Endothelial cell of umbilical vein (primary cell): ENCODE measurements around the gene C1QBP. TPM values are rescaled to one million over a fixed set of nuclear protein-coding genes. Genes with fewer than 3 reads are reported as not detected.
A peak's percentile ranks its signal among the peaks of the same experiment; 100 is the strongest.

Experiments
- BruUV-seq: library from RNA; stranded (reverse); fragments of 400-500 nt; replicated peaks from 2 replicates; lab custom pipeline; 2021; lab: Mats Ljungman, UMichigan
- CTCF ChIA-PET: fragments of 300-600, 350-600 bp; sonication (Branson Sonifier 250); formaldehyde crosslinking; loops from one replicate; lab custom pipeline; 2021; ENCODE audit warnings: antibody characterized with exemption, inconsistent platforms; lab: Charles Lee
- POLR2A ChIA-PET: fragments of 300-600, 350-600 bp; sonication (Branson Sonifier 250); formaldehyde crosslinking; loops from one replicate; lab custom pipeline; 2021; ENCODE audit warnings: antibody characterized with exemption, inconsistent platforms; lab: Charles Lee
- DNase-seq: peaks from one replicate; pipeline ENCODE4 v3.0.0-alpha.2; 2011; ENCODE audit warnings: low read depth, low spot score
- FAIRE-seq: peaks from 2 replicates; lab custom pipeline; 2011; peaks lifted over from hg19 to GRCh38; lab: Jason Lieb, UNC
- H2AFZ ChIP-seq: 2 replicates; pipeline ENCODE4 v1.6.0; 2012; ENCODE audit warnings: low read depth, low read length, control low read depth, inconsistent platforms
- H3K27ac ChIP-seq: 2 replicates; pipeline ENCODE4 v1.5.1; 2011; ENCODE audit warnings: low read depth, mild to moderate bottlenecking, control low read depth, low read length, moderate library complexity; ENCODE audit not compliant: insufficient read depth
- H3K27me3 ChIP-seq, 2 experiments: 2 replicates each; pipeline versions ENCODE4 v1.6.0 to v1.6.1; 2011; ENCODE audit warnings: low read length in 2 of 2, mixed read lengths in 1 of 2; ENCODE audit not compliant: control insufficient read depth in 2 of 2, insufficient read depth in 2 of 2
- H3K36me3 ChIP-seq, 2 experiments: 2 replicates in 1 of 2; 3 replicates in 1 of 2; pipeline ENCODE4 v1.5.1; 2011; ENCODE audit warnings: low read length in 2 of 2, mild to moderate bottlenecking in 1 of 2, moderate library complexity in 1 of 2; ENCODE audit not compliant: control insufficient read depth in 2 of 2, insufficient read depth in 2 of 2; ENCODE audit errors: extremely low read depth in 1 of 2
- H3K4me1 ChIP-seq: 3 replicates; pipeline ENCODE4 v1.5.1; 2011; ENCODE audit warnings: mild to moderate bottlenecking, low read length; ENCODE audit not compliant: control insufficient read depth, insufficient read depth; ENCODE audit errors: extremely low read depth
- H3K4me2 ChIP-seq: 2 replicates; pipeline ENCODE4 v1.6.1; 2011; ENCODE audit warnings: low read length, control low read depth, mixed read lengths; ENCODE audit not compliant: insufficient read depth
- H3K4me3 ChIP-seq, 3 experiments: fragments of 200-600 bp in 1 of 3; sonication (generic), shearing (Covaris generic) in 1 of 3; replicated peaks in 1 of 3; 2 replicates each; pipeline ENCODE4 v1.5.1; 2011 to 2016; ENCODE audit warnings: control low read depth in 3 of 3, low read length in 3 of 3, mild to moderate bottlenecking in 2 of 3, inconsistent platforms in 1 of 3, low read depth in 1 of 3, moderate library complexity in 1 of 3; ENCODE audit not compliant: insufficient read depth in 1 of 3
- H3K79me2 ChIP-seq: 2 replicates; pipeline ENCODE4 v1.6.0; 2012; ENCODE audit warnings: low read length, inconsistent platforms; ENCODE audit not compliant: control insufficient read depth, insufficient read depth
- H3K9ac ChIP-seq: replicated peaks from 2 replicates; pipeline ENCODE3; 2011; ENCODE audit warnings: low read length, control low read depth; ENCODE audit not compliant: insufficient read depth; ENCODE audit errors: extremely low read depth
- H3K9me1 ChIP-seq: replicated peaks from 3 replicates; pipeline ENCODE4 v1.6.0; 2011; ENCODE audit warnings: mild to moderate bottlenecking, low read length; ENCODE audit not compliant: control insufficient read depth, insufficient read depth; ENCODE audit errors: extremely low read depth
- H3K9me3 ChIP-seq: replicated peaks from 2 replicates; pipeline ENCODE4 v1.5.1; 2012; ENCODE audit warnings: low read length, inconsistent platforms; ENCODE audit not compliant: control insufficient read depth, insufficient read depth
- H4K20me1 ChIP-seq: replicated peaks from 2 replicates; pipeline ENCODE3; 2011; ENCODE audit warnings: mild to moderate bottlenecking, low read length; ENCODE audit not compliant: control insufficient read depth, insufficient read depth; ENCODE audit errors: extremely low read depth
- EZH2 ChIP-seq: IDR thresholded peaks from 2 replicates; pipeline ENCODE4 v1.6.1; 2012; ENCODE audit warnings: borderline replicate concordance, low read depth, mild to moderate bottlenecking, moderate library complexity, low read length, inconsistent platforms; ENCODE audit not compliant: severe bottlenecking
- FOS ChIP-seq: IDR thresholded peaks from 2 replicates; pipeline ENCODE4 v1.6.1; 2011; ENCODE audit warnings: mild to moderate bottlenecking, low read length, moderate library complexity, borderline replicate concordance; ENCODE audit not compliant: insufficient read depth
- GATA2 ChIP-seq: IDR thresholded peaks from 2 replicates; pipeline ENCODE4 v1.7.0; 2011; ENCODE audit warnings: low read depth, mild to moderate bottlenecking, moderate library complexity, mixed read lengths, low read length; ENCODE audit not compliant: insufficient read length, insufficient read depth
- MYC ChIP-seq: IDR thresholded peaks from one replicate; pipeline ENCODE4 v1.6.1; 2011; ENCODE audit warnings: mild to moderate bottlenecking, low read depth, low read length
- POLR2AphosphoS5 ChIP-seq: IDR thresholded peaks from 2 replicates; pipeline ENCODE4 v1.6.1; 2012; ENCODE audit warnings: low read depth, mild to moderate bottlenecking, control low read depth, low read length, moderate library complexity; ENCODE audit not compliant: insufficient read depth
- dilution Hi-C: fragments of 300-500 bp; cut with MboI; formaldehyde crosslinking; loops from one replicate; pipeline ENCODE4 v1.15.0; 2019; ENCODE audit warnings: low sequenced_read_pairs; ENCODE audit not compliant: extremely low pct_ligation_motif_present
- intact Hi-C: fragments of 100-400 bp; cut with micrococcal nuclease; formaldehyde crosslinking; loops from one replicate; pipeline ENCODE4 v1.10.0; 2022
- polyA plus RNA-seq, 4 experiments: library from polyadenylated mRNA; depleted of rRNA in 3 of 4; stranded (reverse) in 3 of 4; unstranded in 1 of 4; fragments of >200 nt; gene quantifications; 2 replicates each; pipeline versions ENCODE4 v1.2.1 to v1.2.3, GENCODE V29; 2011 to 2012; ENCODE audit warnings: missing spikeins in 1 of 4
- total RNA-seq: library from RNA; stranded (reverse); gene quantifications from 2 replicates; pipeline ENCODE4 v1.2.3, GENCODE V29; 2021
- TF ChIP-seq, protein P1 (sequence below), 2 donors: IDR thresholded peaks; 1 replicate in 1 of 2; 2 replicates in 1 of 2; pipeline ENCODE4 v1.5.1; 2011; ENCODE audit warnings: low read length in 2 of 2, mild to moderate bottlenecking in 2 of 2, moderate library complexity in 2 of 2, control low read depth in 1 of 2, inconsistent platforms in 1 of 2, low read depth in 1 of 2; ENCODE audit not compliant: insufficient read depth in 1 of 2; ENCODE audit errors: extremely low read depth in 1 of 2
- TF ChIP-seq, protein P2 (sequence below): IDR thresholded peaks from 2 replicates; pipeline ENCODE4 v1.6.1; 2011; ENCODE audit not compliant: insufficient read depth, insufficient read length

The C1QBP gene
- total and polyA plus RNA-seq, 2 donors (not counting 3 experiments of a cell fraction or from before 2014, with no cell fraction given) = 144 to 218 TPM

- H3K4me2 ChIP-seq = peak overlapping the region; percentile 83
- DNase-seq (no peak), FAIRE-seq (no peak)
- H3K36me3 ChIP-seq = peaks cover 4% of the 10 kb centered on the region in 2 experiments
- H2AFZ ChIP-seq = peak overlapping the region; percentile 77
- no peaks in the 10 kb centered on the region for H3K9me3 ChIP-seq
- peaks cover 7% of the 10 kb centered on the region for H3K4me1 ChIP-seq
- no TSS peak for BruUV-seq
- H3K9ac ChIP-seq = peak overlapping the region; percentile 55
- no peaks in the 10 kb centered on the region for H3K9me1 ChIP-seq
- CTCF ChIA-PET = interaction anchor here (0.7 to 2.2 kb wide), 4 partner anchors 9 to 29 kb away, joined by 3 to 10 read pairs (median 5); partner anchors contain the start of genes C1QBP, DERL2 and MIS12
- intact Hi-C loops = loop anchor here (2.0 kb wide), 1 partner anchor 29 kb away; the partner anchor contains the start of gene C1QBP
- TF ChIP-seq FOS = no peak
- no peak for TF ChIP-seq POLR2AphosphoS5
- TF ChIP-seq, protein P1, sequence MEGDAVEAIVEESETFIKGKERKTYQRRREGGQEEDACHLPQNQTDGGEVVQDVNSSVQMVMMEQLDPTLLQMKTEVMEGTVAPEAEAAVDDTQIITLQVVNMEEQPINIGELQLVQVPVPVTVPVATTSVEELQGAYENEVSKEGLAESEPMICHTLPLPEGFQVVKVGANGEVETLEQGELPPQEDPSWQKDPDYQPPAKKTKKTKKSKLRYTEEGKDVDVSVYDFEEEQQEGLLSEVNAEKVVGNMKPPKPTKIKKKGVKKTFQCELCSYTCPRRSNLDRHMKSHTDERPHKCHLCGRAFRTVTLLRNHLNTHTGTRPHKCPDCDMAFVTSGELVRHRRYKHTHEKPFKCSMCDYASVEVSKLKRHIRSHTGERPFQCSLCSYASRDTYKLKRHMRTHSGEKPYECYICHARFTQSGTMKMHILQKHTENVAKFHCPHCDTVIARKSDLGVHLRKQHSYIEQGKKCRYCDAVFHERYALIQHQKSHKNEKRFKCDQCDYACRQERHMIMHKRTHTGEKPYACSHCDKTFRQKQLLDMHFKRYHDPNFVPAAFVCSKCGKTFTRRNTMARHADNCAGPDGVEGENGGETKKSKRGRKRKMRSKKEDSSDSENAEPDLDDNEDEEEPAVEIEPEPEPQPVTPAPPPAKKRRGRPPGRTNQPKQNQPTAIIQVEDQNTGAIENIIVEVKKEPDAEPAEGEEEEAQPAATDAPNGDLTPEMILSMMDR (IDR thresholded peaks at IDR 0.05; ENCODE audit: extremely low read depth in 1 of 2, insufficient read depth in 1 of 2, low read depth in 1 of 2, low read length in 2 of 2) = no peak
- TF ChIP-seq MYC = no peak
- TF ChIP-seq, protein P2, sequence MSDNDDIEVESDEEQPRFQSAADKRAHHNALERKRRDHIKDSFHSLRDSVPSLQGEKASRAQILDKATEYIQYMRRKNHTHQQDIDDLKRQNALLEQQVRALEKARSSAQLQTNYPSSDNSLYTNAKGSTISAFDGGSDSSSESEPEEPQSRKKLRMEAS = no peak
- no peak for TF ChIP-seq GATA2
- no peak for TF ChIP-seq EZH2
- no peaks in the 10 kb centered on the region for H4K20me1 ChIP-seq
- peaks cover 56% of the 10 kb centered on the region for H3K79me2 ChIP-seq
- H3K27ac ChIP-seq = no peak overlapping the region
- dilution Hi-C loops = no loop called here
- H3K27me3 ChIP-seq = no peaks in the 10 kb centered on the region
- H3K4me3 ChIP-seq = peak overlapping the region; percentile 77 to 92 (median 87)
- POLR2A ChIA-PET = interaction anchor here (2.2 kb wide), 1 partner anchor 18 kb away, joined by 13 read pairs; the partner anchor contains the start of genes DERL2 and MIS12
Measured at GRCh38 chr17:5468075-5468473, 29.1 kb upstream of the C1QBP start.
